ENCODE results near the gene GTF2F1. TPM values are rescaled to one million over a fixed set of nuclear protein-coding genes. Genes with fewer than 3 reads are reported as not detected.
A peak's percentile ranks its signal among the peaks of the same experiment; 100 is the strongest.
"Not testable (repeated sequence)": the region's sequence is repeated elsewhere in the genome, so short reads cannot be mapped to it uniquely, and the experiment has no call there.

The GTF2F1 gene
- total RNA-seq, 4 donors from 2014 or later = 50.8 to 57.0 (median 51.4) TPM

GRCh38 chr19:6402058-6402457 lies 9.1 kb upstream of the GTF2F1 start:
- Histone ChIP-seq H3K36me3 (no peaks in the 10 kb centered on the region), H3K9me3 (no peaks in the 10 kb centered on the region), H3K27ac (no peak overlapping the region), H3K27me3 (no peaks in the 10 kb centered on the region), H3K4me3 (replicated peaks in 1 of 3) (no peak overlapping the region), H3K4me1 (no peaks in the 10 kb centered on the region)
- no peak for TF ChIP-seq POLR2A (IDR thresholded peaks at IDR 0.05)
- TF ChIP-seq, protein P1, sequence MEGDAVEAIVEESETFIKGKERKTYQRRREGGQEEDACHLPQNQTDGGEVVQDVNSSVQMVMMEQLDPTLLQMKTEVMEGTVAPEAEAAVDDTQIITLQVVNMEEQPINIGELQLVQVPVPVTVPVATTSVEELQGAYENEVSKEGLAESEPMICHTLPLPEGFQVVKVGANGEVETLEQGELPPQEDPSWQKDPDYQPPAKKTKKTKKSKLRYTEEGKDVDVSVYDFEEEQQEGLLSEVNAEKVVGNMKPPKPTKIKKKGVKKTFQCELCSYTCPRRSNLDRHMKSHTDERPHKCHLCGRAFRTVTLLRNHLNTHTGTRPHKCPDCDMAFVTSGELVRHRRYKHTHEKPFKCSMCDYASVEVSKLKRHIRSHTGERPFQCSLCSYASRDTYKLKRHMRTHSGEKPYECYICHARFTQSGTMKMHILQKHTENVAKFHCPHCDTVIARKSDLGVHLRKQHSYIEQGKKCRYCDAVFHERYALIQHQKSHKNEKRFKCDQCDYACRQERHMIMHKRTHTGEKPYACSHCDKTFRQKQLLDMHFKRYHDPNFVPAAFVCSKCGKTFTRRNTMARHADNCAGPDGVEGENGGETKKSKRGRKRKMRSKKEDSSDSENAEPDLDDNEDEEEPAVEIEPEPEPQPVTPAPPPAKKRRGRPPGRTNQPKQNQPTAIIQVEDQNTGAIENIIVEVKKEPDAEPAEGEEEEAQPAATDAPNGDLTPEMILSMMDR (IDR thresholded peaks at IDR 0.05) = no peak
- 91 to 96% methylated on average over 10 of the region's 10 CpGs for WGBS, 2 donors
- intact Hi-C loops (cut with DNase I) = no loop called here
- DNase-seq = no peak

- H3K27me3 ChIP-seq; H3K4me3 ChIP-seq (replicated peaks in 1 of 3); H3K4me1 ChIP-seq; H3K36me3 ChIP-seq; H3K9me3 ChIP-seq; intact Hi-C loops (cut with DNase I); DNase-seq; H3K27ac ChIP-seq: not testable (repeated sequence)
- 87 to 96% methylated on average over 22 to 23 of the region's 23 CpGs for WGBS, 2 donors
Observed at GRCh38 chr19:6400062-6400944, 7.3 kb upstream of the GTF2F1 start.

DNA sequence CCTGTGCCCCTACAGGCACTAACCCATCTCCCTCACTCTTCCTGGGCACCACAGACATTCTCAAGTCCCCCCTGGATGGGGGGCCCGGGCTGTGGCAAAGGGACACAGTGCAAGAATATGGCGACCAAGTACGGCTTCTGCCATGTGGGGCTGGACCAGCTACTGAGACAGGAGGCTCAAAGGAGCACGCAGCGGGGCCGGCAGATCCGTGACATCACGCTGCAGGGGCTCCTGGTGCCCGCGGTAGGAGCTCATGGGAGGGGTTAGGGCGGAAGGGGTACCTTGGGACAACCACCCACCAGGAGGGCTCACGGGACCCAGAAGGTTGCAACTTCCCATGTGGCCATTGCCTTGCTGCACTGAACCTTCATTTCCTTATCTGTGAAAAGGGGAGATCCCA lies 3.3 kb upstream of the GTF2F1 start:
- WGBS, 2 donors = 85 to 98% methylated on average over 11 to 12 of the region's 12 CpGs
- Histone ChIP-seq H3K27me3 (no peaks in the 10 kb centered on the region), H3K4me1 (peaks cover 8 to 9% of the 10 kb centered on the region in 2 donors), H3K27ac (no peak overlapping the region), H3K4me3 (replicated peaks in 1 of 3) (no peak overlapping the region), H3K9me3 (no peaks in the 10 kb centered on the region), H3K36me3 (no peaks in the 10 kb centered on the region)
- no peak for DNase-seq
- intact Hi-C loops (cut with DNase I) = no loop called here
- TF ChIP-seq, protein P1 (IDR thresholded peaks at IDR 0.05) = no peak
- no peak for TF ChIP-seq POLR2A (IDR thresholded peaks at IDR 0.05)

DNA sequence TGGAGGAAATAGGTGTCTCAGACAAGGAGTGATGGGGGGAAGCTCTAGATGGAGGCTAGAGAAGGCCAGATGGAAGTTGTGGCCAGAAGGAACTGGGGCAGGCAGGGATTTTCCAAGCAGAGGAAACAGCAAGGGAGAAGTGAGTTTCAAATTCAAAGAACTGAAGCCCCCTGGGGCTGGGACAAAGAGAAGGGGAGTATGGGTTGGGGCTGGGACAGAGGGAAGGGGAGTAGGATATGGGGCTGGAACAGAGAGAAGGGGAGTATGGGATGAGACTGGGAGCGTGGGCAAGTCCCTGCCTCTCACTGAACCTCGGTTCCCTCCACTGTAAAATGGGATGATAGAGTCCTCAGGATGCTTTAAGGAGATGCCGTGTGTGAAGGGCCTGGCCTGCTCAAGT lies 1.9 kb upstream of the GTF2F1 start:
- WGBS, 2 donors = 72 to 78% methylated on average over 3 of the region's 3 CpGs
- H3K36me3 ChIP-seq = peaks cover 0 to 3% of the 10 kb centered on the region in 2 donors
- no peak for DNase-seq
- no peak overlapping the region for H3K27ac ChIP-seq
- no peaks in the 10 kb centered on the region for H3K9me3 ChIP-seq
- H3K4me3 ChIP-seq (replicated peaks in 1 of 3) = no peak overlapping the region
- TF ChIP-seq POLR2A (IDR thresholded peaks at IDR 0.05) = no peak
- TF ChIP-seq, protein P1 (IDR thresholded peaks at IDR 0.05) = no peak
- H3K4me1 ChIP-seq = peaks cover 8 to 9% of the 10 kb centered on the region in 2 donors
- H3K27me3 ChIP-seq = no peaks in the 10 kb centered on the region
- intact Hi-C loops (cut with DNase I) = no loop called here

GRCh38 chr19:6393983-6394412 lies 1.0 kb upstream of the GTF2F1 start:
- H3K27ac ChIP-seq = peak overlapping the region; percentile 89 to 99 (median 90)
- H3K27me3 ChIP-seq = no peaks in the 10 kb centered on the region
- intact Hi-C loops (cut with DNase I) = no loop called here
- 26 to 44% methylated on average over 7 to 14 of the region's 14 CpGs for WGBS, 2 donors
- H3K9me3 ChIP-seq = no peaks in the 10 kb centered on the region
- no peak for DNase-seq
- peaks cover 8 to 9% of the 10 kb centered on the region in 2 donors for H3K4me1 ChIP-seq
- TF ChIP-seq, protein P1 (IDR thresholded peaks at IDR 0.05) = no peak
- no peak for TF ChIP-seq POLR2A (IDR thresholded peaks at IDR 0.05)
- H3K4me3 ChIP-seq (replicated peaks in 1 of 3) = peak overlapping the region; percentile 64 to 83 (median 69)
- peaks cover 1 to 11% of the 10 kb centered on the region in 2 donors for H3K36me3 ChIP-seq

All from thyroid gland (tissue), 4 donors.